HCT116 (cell line): Measurements from ENCODE around the gene EVI5. TPM values are rescaled to one million over a fixed set of nuclear protein-coding genes. Genes with fewer than 3 reads are reported as not detected.

ENCODE experiments used
- ATAC-seq: fragments of 200-7000 bp; cut with Tn5 transposase; 2 replicates; pipeline ENCODE4 v1.9.1; 2020; ENCODE audit warnings: mild to moderate bottlenecking, moderate library complexity
- BruUV-seq: library from RNA; stranded (reverse); fragments of 400-500 nt; replicated peaks from 2 replicates; lab custom pipeline; 2021; lab: Mats Ljungman, UMichigan
- CTCF ChIA-PET: fragments of 300-600 bp; sonication (Branson Sonifier 250); formaldehyde crosslinking; loops from one replicate; lab custom pipeline; 2021; ENCODE audit warnings: antibody characterized with exemption; lab: Charles Lee
- POLR2A ChIA-PET: fragments of 300-600, 350-600 bp; sonication (Branson Sonifier 250); formaldehyde crosslinking; loops from one replicate; lab custom pipeline; 2021; ENCODE audit warnings: antibody characterized with exemption; lab: Charles Lee
- RAD21 ChIA-PET, 2 experiments: fragments of 300-600 bp; sonication (Branson Sonifier 250); formaldehyde crosslinking; loops; one replicate each; lab custom pipeline; 2023; ENCODE audit warnings: low total read pairs in 2 of 2; ENCODE audit not compliant: uncharacterized antibody in 2 of 2, unreplicated experiment in 2 of 2, low non-redundant PET in 1 of 2; lab: Charles Lee
- DNase-seq: peaks from one replicate; pipeline ENCODE4 v3.0.0-alpha.2; 2010; ENCODE audit warnings: low read depth, low spot score
- H2AFZ ChIP-seq: fragments of 200-600 bp; shearing (Covaris generic), sonication (generic); 2 replicates; pipeline ENCODE4 v1.6.1; 2017; ENCODE audit warnings: low read depth, mixed run types, mixed read lengths, antibody characterized with exemption, low read length; ENCODE audit not compliant: poor library complexity, severe bottlenecking
- H3K27ac ChIP-seq: 2 replicates; pipeline ENCODE4 v1.5.1; 2012; ENCODE audit warnings: low read depth, low read length
- H3K27me3 ChIP-seq: fragments of 200-600 bp; sonication (generic); 2 replicates; pipeline ENCODE4 v1.6.1; 2016; ENCODE audit warnings: mixed run types, low read length, mixed read lengths; ENCODE audit not compliant: insufficient read depth
- H3K36me3 ChIP-seq, 2 experiments: fragments of 200-500 bp in 1 of 2; fragments of 200-600 bp in 1 of 2; sonication (Bioruptor generic) in 1 of 2; sonication (generic) in 1 of 2; 2 replicates each; pipeline versions ENCODE4 v1.5.1 to v1.6.1; 2014 to 2016; ENCODE audit warnings: low read length in 2 of 2, inconsistent platforms in 1 of 2, mixed read lengths in 1 of 2, mixed run types in 1 of 2; ENCODE audit not compliant: insufficient read depth in 2 of 2, control insufficient read depth in 1 of 2
- H3K4me1 ChIP-seq, 2 experiments: fragments of 200-600 bp in 1 of 2; sonication (generic) in 1 of 2; 2 replicates each; pipeline versions ENCODE4 v1.5.1 to v1.6.1; 2012 to 2017; ENCODE audit warnings: low read length in 2 of 2, inconsistent platforms in 1 of 2, mild to moderate bottlenecking in 1 of 2, mixed read lengths in 1 of 2, mixed run types in 1 of 2, moderate library complexity in 1 of 2; ENCODE audit not compliant: insufficient read depth in 2 of 2, control insufficient read depth in 1 of 2
- H3K4me2 ChIP-seq: fragments of 200-600 bp; sonication (generic); 2 replicates; pipeline ENCODE4 v1.6.1; 2017; ENCODE audit warnings: mixed run types, low read length, mixed read lengths
- H3K4me3 ChIP-seq, 2 experiments: fragments of 200-600 bp in 1 of 2; sonication (generic) in 1 of 2; replicated peaks in 1 of 2; 2 replicates each; pipeline ENCODE4 v1.5.1; 2011 to 2016; ENCODE audit warnings: low read length in 2 of 2, control low read depth in 1 of 2, low read depth in 1 of 2, mild to moderate bottlenecking in 1 of 2, mixed read lengths in 1 of 2, mixed run types in 1 of 2
- H3K79me2 ChIP-seq: fragments of 200-600 bp; sonication (generic); 2 replicates; pipeline ENCODE4 v1.6.1; 2017; ENCODE audit warnings: mild to moderate bottlenecking, mixed run types, low read length, moderate library complexity, mixed read lengths; ENCODE audit not compliant: insufficient read depth
- H3K9ac ChIP-seq: fragments of 200-600 bp; sonication (generic); 2 replicates; pipeline ENCODE4 v1.6.1; 2016; ENCODE audit warnings: low read length, mixed read lengths
- H3K9me2 ChIP-seq: fragments of 200-600 bp; sonication (generic), shearing (Covaris generic); 2 replicates; pipeline ENCODE4 v1.6.1; 2017; ENCODE audit warnings: mixed run types, mild to moderate bottlenecking, moderate library complexity; ENCODE audit not compliant: insufficient read depth
- H3K9me3 ChIP-seq, 2 experiments: fragments of 200-500 bp in 1 of 2; fragments of 200-600 bp in 1 of 2; sonication (Bioruptor generic) in 1 of 2; sonication (generic) in 1 of 2; 2 replicates each; pipeline ENCODE4 v1.6.1; 2014 to 2017; ENCODE audit warnings: low read length in 2 of 2, mixed read lengths in 2 of 2, inconsistent platforms in 1 of 2, low read depth in 1 of 2, mild to moderate bottlenecking in 1 of 2, mixed run types in 1 of 2, moderate library complexity in 1 of 2; ENCODE audit not compliant: control insufficient read depth in 1 of 2, insufficient read depth in 1 of 2
- H4K20me1 ChIP-seq: fragments of 200-600 bp; sonication (generic), shearing (Covaris generic); 2 replicates; pipeline ENCODE4 v1.6.1; 2017; ENCODE audit warnings: mixed run types, mild to moderate bottlenecking, moderate library complexity; ENCODE audit not compliant: insufficient read depth
- CEBPB ChIP-seq: IDR thresholded peaks from 2 replicates; pipeline ENCODE4 v1.6.1; 2012; ENCODE audit warnings: low read depth
- EZH2 ChIP-seq: fragments of 200-600 bp; sonication (generic); IDR thresholded peaks from 2 replicates; pipeline ENCODE4 v1.6.1; 2017; ENCODE audit warnings: antibody characterized with exemption, mixed run types
- POLR2AphosphoS5 ChIP-seq: IDR thresholded peaks from 2 replicates; pipeline ENCODE4 v1.6.1; 2011; ENCODE audit warnings: mild to moderate bottlenecking, low read depth, low read length, moderate library complexity
- SIN3A ChIP-seq: IDR thresholded peaks from 2 replicates; pipeline ENCODE4 v1.6.1; 2012; ENCODE audit warnings: low read depth
- SP1 ChIP-seq: IDR thresholded peaks from 2 replicates; pipeline ENCODE4 v1.6.1; 2012; ENCODE audit warnings: low read depth
- SRF ChIP-seq: IDR thresholded peaks from 2 replicates; pipeline ENCODE4 v1.6.1; 2012; ENCODE audit warnings: low read depth
- ZFX ChIP-seq: fragments of 450-650 bp; IDR thresholded peaks from 2 replicates; pipeline ENCODE4 v1.6.1; 2017
- intact Hi-C: fragments of 100-400 bp; cut with micrococcal nuclease; formaldehyde crosslinking; loops from 2 replicates; pipeline ENCODE4 v1.10.0; 2022
- total RNA-seq: library from RNA; stranded (reverse); gene quantifications from one replicate; pipeline ENCODE4 v1.2.1, GENCODE V29; 2021; ENCODE audit not compliant: unreplicated experiment
- TF ChIP-seq, protein P1 (sequence below): IDR thresholded peaks from 2 replicates; pipeline ENCODE4 v1.6.1; 2012
- TF ChIP-seq, protein P2 (sequence below): IDR thresholded peaks from 2 replicates; pipeline ENCODE4 v1.6.1; 2012

EVI5 gene
- total RNA-seq, 1 experiment from 2014 or later = 21.8 TPM

DNA sequence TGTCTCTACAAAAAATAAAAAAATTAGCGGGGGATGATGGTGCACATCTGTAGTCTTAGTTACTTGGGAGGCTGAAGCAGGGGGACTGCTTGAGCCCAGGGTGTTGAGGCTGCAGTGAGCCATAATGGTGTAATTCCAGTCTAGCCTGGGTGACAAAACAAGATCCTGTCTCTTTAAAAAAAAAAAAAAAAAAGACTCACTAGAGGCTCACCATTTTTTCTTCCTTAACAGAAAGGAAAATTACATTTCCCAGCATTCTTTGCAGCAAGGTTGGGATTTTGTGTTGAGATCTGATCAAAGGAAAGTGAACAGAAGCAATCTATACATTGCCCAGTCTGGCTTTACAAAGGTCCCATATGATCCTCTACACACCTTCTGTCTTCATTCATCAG lies 319.7 kb downstream of the EVI5 start:
- no peak overlapping the region for H3K9ac ChIP-seq
- RAD21 ChIA-PET = no interaction called here

DNA sequence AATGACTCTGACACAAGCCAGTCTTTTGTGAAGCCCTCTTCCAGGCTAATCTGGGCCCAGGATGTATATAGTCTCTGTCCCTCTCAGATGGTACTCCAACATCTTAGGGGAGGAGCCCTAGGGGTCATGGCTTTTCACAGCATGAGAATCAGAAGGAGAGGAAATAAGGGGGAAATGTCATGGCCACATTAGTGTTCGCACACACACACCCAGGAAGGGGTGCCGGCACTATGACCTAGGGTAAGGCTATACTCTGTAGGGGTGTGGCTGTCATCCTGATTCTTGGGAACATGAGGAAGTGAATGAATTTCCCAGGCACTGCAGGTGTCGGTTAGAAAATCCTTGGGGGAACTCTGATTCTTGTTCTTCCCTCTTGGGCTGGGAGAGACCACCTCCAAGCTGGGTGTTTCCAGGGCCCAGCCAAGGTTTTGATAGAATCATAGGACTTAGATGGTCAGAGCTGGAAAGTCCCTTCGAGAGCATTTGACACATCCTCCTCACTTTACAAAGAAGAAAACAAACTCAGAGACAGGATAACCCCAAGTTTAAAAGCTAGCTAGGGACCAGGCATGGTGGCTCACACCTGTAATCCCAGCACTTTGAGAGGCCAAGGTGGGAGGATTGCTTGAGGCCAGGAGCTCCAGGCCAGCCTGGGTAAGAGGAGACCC lies 320.2 kb downstream of the EVI5 start:
- H3K9me3 ChIP-seq = no peaks in the 10 kb centered on the region
- no peak overlapping the region for H3K27ac ChIP-seq
- H3K79me2 ChIP-seq = no peaks in the 10 kb centered on the region
- H3K9me2 ChIP-seq = no peaks in the 10 kb centered on the region
- H3K4me3 ChIP-seq = no peak overlapping the region
- intact Hi-C loops = no loop called here
- no TSS peak for BruUV-seq
- no peaks in the 10 kb centered on the region for H3K27me3 ChIP-seq
- H3K4me2 ChIP-seq = no peak overlapping the region
- no peaks in the 10 kb centered on the region for H4K20me1 ChIP-seq
- H3K9ac ChIP-seq = no peak overlapping the region
- H3K4me1 ChIP-seq = no peaks in the 10 kb centered on the region
- POLR2A ChIA-PET = no interaction called here
- TF ChIP-seq POLR2AphosphoS5 (no peak), SP1 (no peak), CEBPB (no peak)
- TF ChIP-seq, protein P1, sequence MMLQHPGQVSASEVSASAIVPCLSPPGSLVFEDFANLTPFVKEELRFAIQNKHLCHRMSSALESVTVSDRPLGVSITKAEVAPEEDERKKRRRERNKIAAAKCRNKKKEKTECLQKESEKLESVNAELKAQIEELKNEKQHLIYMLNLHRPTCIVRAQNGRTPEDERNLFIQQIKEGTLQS = no peak
- TF ChIP-seq, protein P2, sequence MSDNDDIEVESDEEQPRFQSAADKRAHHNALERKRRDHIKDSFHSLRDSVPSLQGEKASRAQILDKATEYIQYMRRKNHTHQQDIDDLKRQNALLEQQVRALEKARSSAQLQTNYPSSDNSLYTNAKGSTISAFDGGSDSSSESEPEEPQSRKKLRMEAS = no peak
- H3K36me3 ChIP-seq = no peaks in the 10 kb centered on the region
- DNase-seq (no peak), ATAC-seq (no peak)
- CTCF ChIA-PET = no interaction called here
- H2AFZ ChIP-seq = no peak overlapping the region
- RAD21 ChIA-PET = no interaction called here

More for the DNA sequence above, 319.7 kb downstream of the EVI5 start:
- TF ChIP-seq EZH2 = no peak
- no peak for TF ChIP-seq SRF
- no peak for TF ChIP-seq SIN3A
- TF ChIP-seq, protein P1 = no peak
- TF ChIP-seq ZFX = no peak
- no peaks in the 10 kb centered on the region for H3K36me3 ChIP-seq
- ChIA-PET POLR2A (no interaction called here), CTCF (no interaction called here)
- H3K4me1 ChIP-seq = no peaks in the 10 kb centered on the region
- BruUV-seq = no TSS peak
- no peaks in the 10 kb centered on the region for H3K9me2 ChIP-seq
- H2AFZ ChIP-seq = no peak overlapping the region
- no peak overlapping the region for H3K27ac ChIP-seq
- ATAC-seq = no peak
- no peak for DNase-seq
- no peaks in the 10 kb centered on the region for H3K79me2 ChIP-seq
- H3K9me3 ChIP-seq = no peaks in the 10 kb centered on the region
- H3K4me2 ChIP-seq = no peak overlapping the region
- H4K20me1 ChIP-seq = no peaks in the 10 kb centered on the region
- no peaks in the 10 kb centered on the region for H3K27me3 ChIP-seq
- H3K4me3 ChIP-seq = no peak overlapping the region
- intact Hi-C loops = no loop called here
